ENCODE data around the gene KCNC2.

The KCNC2 gene

GRCh38 chr12:75157385-75157784 is 52.3 kb downstream of the KCNC2 start:
- DNase-seq = no peak

- DNase-seq = no peak
Observed at GRCh38 chr12:75155962-75156361, 53.7 kb downstream of the KCNC2 start.

GRCh38 chr12:75154388-75154787 is 55.3 kb downstream of the KCNC2 start:
- no peak for DNase-seq

GRCh38 chr12:75139196-75139595 is 70.4 kb downstream of the KCNC2 start:
- DNase-seq = no peak

GRCh38 chr12:75137896-75138295 is 71.7 kb downstream of the KCNC2 start:
- no peak for DNase-seq

GRCh38 chr12:75135026-75135425 is 74.6 kb downstream of the KCNC2 start:
- no peak for DNase-seq

GRCh38 chr12:75130811-75131210 is 78.8 kb downstream of the KCNC2 start:
- DNase-seq = no peak

- no peak for DNase-seq
Observed at GRCh38 chr12:75129275-75129674, 80.4 kb downstream of the KCNC2 start.

GRCh38 chr12:75121036-75121705 is 88.5 kb downstream of the KCNC2 start:
- no peak for DNase-seq

- no peak for DNase-seq
Observed at GRCh38 chr12:75120311-75120711, 89.3 kb downstream of the KCNC2 start.

GRCh38 chr12:75116646-75117198 is 92.9 kb downstream of the KCNC2 start:
- DNase-seq = no peak

GRCh38 chr12:75115748-75116147 is 93.9 kb downstream of the KCNC2 start:
- no peak for DNase-seq

- no peak for DNase-seq
Observed at GRCh38 chr12:75103822-75104221, 105.8 kb downstream of the KCNC2 start.

GRCh38 chr12:75101781-75102180 is 107.9 kb downstream of the KCNC2 start:
- DNase-seq = no peak

GRCh38 chr12:75099210-75099609 is 110.4 kb downstream of the KCNC2 start:
- no peak for DNase-seq

GRCh38 chr12:75097003-75097402 is 112.6 kb downstream of the KCNC2 start:
- DNase-seq = no peak

- DNase-seq = no peak
Observed at GRCh38 chr12:75087654-75088053, 122.0 kb downstream of the KCNC2 start.

GRCh38 chr12:75086091-75087038 is 123.3 kb downstream of the KCNC2 start:
- no peak for DNase-seq

GRCh38 chr12:75081305-75081704 is 128.3 kb downstream of the KCNC2 start:
- no peak for DNase-seq

- DNase-seq = no peak
Observed at GRCh38 chr12:75080582-75080981, 129.1 kb downstream of the KCNC2 start.

GRCh38 chr12:75065482-75065881 is 144.2 kb downstream of the KCNC2 start:
- DNase-seq = no peak

- no peak for DNase-seq
Observed at GRCh38 chr12:75062691-75063090, 146.9 kb downstream of the KCNC2 start.

GRCh38 chr12:75058228-75058627 is 151.4 kb downstream of the KCNC2 start:
- no peak for DNase-seq

- no peak for DNase-seq
Observed at GRCh38 chr12:75048767-75049166, 160.9 kb downstream of the KCNC2 start.
